Left colon (tissue), 2 donors: ENCODE measurements around the gene PPP2R3B. TPM values are rescaled to one million over a fixed set of nuclear protein-coding genes. Genes with fewer than 3 reads are reported as not detected.

Source experiments
- ATAC-seq: fragments of 200-7000 bp; cut with Tn5 transposase; one replicate; pipeline ENCODE4 v1.9.1; 2020; ENCODE audit warnings: mild to moderate bottlenecking, moderate library complexity
- DNase-seq, 2 donors: peaks; one replicate each; pipeline ENCODE4 v3.0.0-alpha.2; 2020
- intact Hi-C, 2 donors: fragments of 100-400 bp; cut with DNase I in 1 of 2; cut with micrococcal nuclease in 1 of 2; formaldehyde crosslinking; loops; one replicate each; pipeline versions ENCODE4 v1.11.2 to v1.14.0; 2022; cut with DNase I, micrococcal nuclease
- total RNA-seq, 2 donors: library from RNA; stranded (reverse); fragmentation: NEBNext Ultra II Directional; extraction: Animal tissue kit (Norgen Biotek cat#: 25700); gene quantifications; one replicate each; pipeline ENCODE4 v1.2.1, GENCODE V29; 2021
- donor health status: DM: no; HTN: no; CAD: no.
- donor health status: DM: yes; HTN: yes; CAD: no.

Gene PPP2R3B
- total RNA-seq, 2 donors from 2014 or later, result 10.8 to 11.3 TPM

- DNase-seq, result no peak
- intact Hi-C loops, result no loop called here
- ATAC-seq, result no peak
Observed at GRCh38 chrX:374596-374995, 12.1 kb downstream of the PPP2R3B start.

- intact Hi-C loops, result no loop called here
- DNase-seq (no peak), ATAC-seq (peak; percentile 54)
Observed at GRCh38 chrX:373641-374471, 12.9 kb downstream of the PPP2R3B start.

GRCh38 chrX:372856-373640, 13.7 kb downstream of the PPP2R3B start:
- ATAC-seq, result no peak
- intact Hi-C loops, result no loop called here
- DNase-seq, result no peak

- intact Hi-C loops, result no loop called here
- DNase-seq (no peak), ATAC-seq (no peak)
Observed at GRCh38 chrX:371907-372306, 14.8 kb downstream of the PPP2R3B start.

- DNase-seq (no peak), ATAC-seq (no peak)
- intact Hi-C loops, result no loop called here
Observed at GRCh38 chrX:370963-371745, 15.6 kb downstream of the PPP2R3B start.

DNA sequence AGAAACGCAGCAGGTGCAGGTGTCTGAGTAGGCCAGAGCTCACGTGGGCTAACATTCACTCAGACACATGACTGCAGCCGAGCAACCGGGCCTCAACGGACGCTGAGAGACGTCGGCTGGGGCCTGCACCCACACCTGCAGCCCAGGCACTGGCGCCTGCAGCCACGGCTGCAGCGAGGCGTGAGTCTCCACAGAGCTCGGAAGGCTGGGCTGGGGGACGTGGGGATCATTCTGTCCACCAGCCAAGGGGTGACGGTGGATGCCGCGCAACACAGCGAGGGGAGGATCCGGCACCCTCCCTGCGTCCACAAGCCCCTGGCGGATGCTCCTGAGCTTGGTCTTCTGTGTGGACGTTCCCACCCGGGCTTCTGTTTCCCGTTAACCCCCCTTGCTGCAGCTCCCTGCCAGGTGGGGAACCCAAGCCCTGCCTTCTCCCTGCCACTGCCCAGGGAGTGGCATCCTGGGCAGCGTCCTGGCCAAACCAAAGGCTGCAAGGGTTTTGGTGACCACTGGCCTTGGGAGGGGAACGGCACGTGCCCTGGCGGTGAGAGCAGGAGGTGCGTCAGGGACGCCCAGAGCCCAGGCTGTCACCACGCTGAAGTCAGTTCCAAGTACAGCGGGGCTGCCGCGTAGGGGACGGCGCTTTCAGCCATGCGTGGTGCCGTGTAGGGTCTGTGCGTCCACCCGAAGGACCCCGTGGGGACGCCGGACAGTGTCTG, 16.3 kb downstream of the PPP2R3B start:
- intact Hi-C loops, result no loop called here
- DNase-seq (no peak), ATAC-seq (no peak)

DNA sequence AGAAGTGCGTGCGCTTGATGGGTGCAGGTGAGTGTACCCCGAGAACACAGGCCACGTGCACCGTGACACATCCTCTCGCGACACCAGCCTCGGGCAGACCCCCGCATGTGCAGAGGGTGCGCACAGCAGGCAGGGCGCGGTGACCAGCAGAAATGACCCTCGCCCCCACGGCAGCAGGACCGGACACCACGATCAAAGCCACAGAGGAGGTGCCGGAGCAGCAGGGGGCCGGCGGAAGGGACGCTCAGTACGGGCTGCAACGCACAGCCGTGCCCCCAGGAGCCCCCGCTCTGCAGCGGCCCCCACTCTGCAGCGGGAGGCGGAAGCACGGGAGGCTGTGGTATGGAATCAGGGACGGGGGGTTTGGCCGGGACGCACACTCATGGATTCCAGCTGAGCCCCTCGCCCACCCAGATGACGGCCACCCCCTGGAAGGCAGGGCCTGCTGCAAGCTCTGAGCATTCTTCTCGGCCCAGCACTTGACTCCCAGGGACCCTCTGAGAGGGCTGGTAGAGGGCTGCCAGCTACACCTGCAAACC, 17.1 kb downstream of the PPP2R3B start:
- intact Hi-C loops, result no loop called here
- DNase-seq, result no peak
- no peak for ATAC-seq

GRCh38 chrX:368811-369562, 17.7 kb downstream of the PPP2R3B start:
- ATAC-seq (no peak), DNase-seq (no peak)
- intact Hi-C loops, result no loop called here

DNA sequence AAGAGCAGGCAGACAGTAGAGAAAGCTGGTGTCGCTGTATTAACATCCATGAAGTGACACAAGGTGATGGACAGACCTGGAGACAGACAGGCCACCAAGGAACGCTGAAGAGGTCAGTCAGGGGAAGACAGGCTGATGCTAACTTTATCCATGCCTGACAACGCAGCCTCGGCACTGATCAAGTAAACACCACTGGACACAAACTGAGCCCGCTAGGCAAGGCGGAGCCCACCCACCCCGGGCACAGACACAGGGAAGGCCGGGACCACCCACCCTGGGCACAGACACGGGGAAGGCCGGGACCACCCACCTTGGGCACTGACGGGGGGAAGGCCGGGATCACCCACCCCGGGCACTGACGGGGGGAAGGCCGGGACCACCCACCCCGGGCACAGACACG, 18.8 kb downstream of the PPP2R3B start:
- intact Hi-C loops, result no loop called here

GRCh38 chrX:367349-367748, 19.4 kb downstream of the PPP2R3B start:
- ATAC-seq, result no peak
- intact Hi-C loops, result no loop called here

More for the DNA sequence above, 18.8 kb downstream of the PPP2R3B start:
- DNase-seq, result no peak
- no peak for ATAC-seq

GRCh38 chrX:363621-364375, 22.9 kb downstream of the PPP2R3B start:
- no peak for DNase-seq
- ATAC-seq, result no peak
- intact Hi-C loops, result no loop called here

More at GRCh38 chrX:367349-367748, 19.4 kb downstream of the PPP2R3B start:
- DNase-seq, result no peak

- ATAC-seq, result no peak
- DNase-seq, result no peak
- intact Hi-C loops, result no loop called here
Observed at GRCh38 chrX:362937-363620, 23.6 kb downstream of the PPP2R3B start.

DNA sequence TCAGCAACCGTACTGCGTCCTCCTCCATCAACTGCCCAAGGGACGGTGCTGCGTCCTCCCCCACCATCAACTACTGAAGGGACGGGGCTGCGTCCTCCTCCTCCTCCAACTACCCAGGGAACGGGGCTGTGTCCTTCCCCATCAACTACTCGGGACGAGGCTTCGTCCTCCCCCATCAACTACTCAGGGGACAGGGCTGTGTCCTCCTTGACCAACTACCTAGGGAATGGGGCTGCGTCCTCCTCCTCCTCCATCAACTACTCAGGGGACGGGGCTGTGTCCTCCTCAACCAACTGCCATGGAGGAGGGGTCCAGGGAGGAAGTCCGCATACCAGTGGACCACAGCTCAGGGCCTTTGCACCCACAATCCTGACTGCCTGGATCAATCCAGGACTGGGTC, 24.4 kb downstream of the PPP2R3B start:
- no peak for ATAC-seq
- no peak for DNase-seq
- intact Hi-C loops, result no loop called here

GRCh38 chrX:361231-362145, 25.2 kb downstream of the PPP2R3B start:
- intact Hi-C loops, result no loop called here
- no peak for DNase-seq
- ATAC-seq, result no peak

DNA sequence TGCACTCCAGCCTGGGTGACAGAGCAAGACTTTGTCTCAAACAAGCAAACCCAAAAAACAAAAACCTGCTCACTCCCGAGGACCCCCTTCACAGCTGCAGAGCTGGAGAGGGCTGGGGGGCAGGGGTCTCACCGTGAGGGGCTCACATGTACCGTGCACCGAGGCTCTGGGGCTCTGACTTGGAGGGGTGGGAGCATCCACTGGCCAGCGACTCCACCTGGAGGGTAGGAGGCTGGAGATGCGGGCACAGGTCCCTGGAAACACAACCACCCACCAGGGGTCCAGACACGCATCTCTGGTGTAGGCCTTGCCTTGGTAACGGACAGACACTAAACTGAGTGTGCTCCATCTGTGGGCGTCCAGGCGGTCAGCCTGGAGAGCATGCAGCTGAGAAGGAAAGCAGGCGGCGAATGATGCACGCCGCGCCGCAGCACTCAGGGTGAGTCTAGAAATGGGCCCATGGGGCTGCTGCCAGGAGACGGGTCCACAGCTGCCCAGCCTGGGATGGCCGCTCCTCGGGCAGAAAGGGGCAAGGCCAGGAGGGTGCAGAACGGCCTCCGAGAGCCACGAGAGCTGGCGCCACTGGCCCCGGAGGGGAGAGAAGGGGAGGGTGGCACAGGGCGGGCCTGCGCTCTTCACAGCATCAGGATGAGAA, 26.1 kb downstream of the PPP2R3B start:
- no peak for ATAC-seq
- DNase-seq, result no peak
- intact Hi-C loops, result no loop called here
